BE2C (cell line): ENCODE measurements around the gene C2CD2.

ENCODE experiments used
- DNase-seq: peaks from one replicate; pipeline ENCODE4 v3.0.0-alpha.2; 2020
- H3K27me3 ChIP-seq: fragments of 250-450 bp; sonication (Bioruptor Pico); 2 replicates; pipeline ENCODE4 v1.5.1; 2020; ENCODE audit warnings: mild to moderate bottlenecking
- H3K36me3 ChIP-seq: fragments of 250-450 bp; sonication (Bioruptor Pico); 2 replicates; pipeline ENCODE4 v1.5.1; 2020; ENCODE audit warnings: mild to moderate bottlenecking
- H3K4me1 ChIP-seq: fragments of 250-450 bp; sonication (Bioruptor Pico); 2 replicates; pipeline ENCODE4 v1.5.1; 2020
- H3K4me3 ChIP-seq: 2 replicates; pipeline ENCODE4 v1.5.1; 2011; ENCODE audit warnings: low read depth, low read length
- H3K9me3 ChIP-seq: fragments of 250-450 bp; sonication (Bioruptor Pico); 2 replicates; pipeline ENCODE4 v1.5.1; 2020
- TF ChIP-seq, protein P1 (sequence below): IDR thresholded peaks from 2 replicates; pipeline ENCODE4 v1.5.1; 2012; ENCODE audit warnings: mild to moderate bottlenecking, low read depth, low read length

Gene C2CD2

DNA sequence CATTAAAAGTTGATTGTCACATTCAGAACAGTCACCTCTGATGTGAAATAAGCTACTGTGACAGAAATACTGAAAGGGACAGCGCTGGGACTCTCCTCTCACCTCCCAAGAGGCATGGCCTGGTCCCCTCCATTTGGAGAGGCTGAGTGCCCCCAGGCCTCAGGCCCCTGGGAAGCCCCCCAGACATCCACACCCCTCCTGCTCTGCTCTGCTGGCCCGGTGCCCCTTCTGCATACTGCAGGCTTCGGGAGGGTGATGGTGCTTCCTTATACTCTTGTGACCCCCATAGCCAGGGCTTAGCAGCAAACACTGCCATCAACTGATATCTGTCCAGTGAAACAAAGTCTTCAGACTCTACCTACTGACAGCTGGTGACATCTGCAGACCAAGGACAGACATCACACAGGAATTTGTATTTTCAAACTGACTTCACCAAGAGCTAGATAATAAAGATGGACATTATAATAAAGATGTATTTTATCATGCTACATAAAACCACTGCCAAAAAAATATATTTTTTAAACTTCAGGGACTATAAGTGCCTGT lies 36.9 kb downstream of the C2CD2 start:
- Histone ChIP-seq H3K36me3 (no peaks in the 10 kb centered on the region), H3K4me3 (no peak overlapping the region), H3K9me3 (no peaks in the 10 kb centered on the region), H3K4me1 (no peaks in the 10 kb centered on the region), H3K27me3 (no peaks in the 10 kb centered on the region)
- DNase-seq: no peak
- TF ChIP-seq, protein P1, sequence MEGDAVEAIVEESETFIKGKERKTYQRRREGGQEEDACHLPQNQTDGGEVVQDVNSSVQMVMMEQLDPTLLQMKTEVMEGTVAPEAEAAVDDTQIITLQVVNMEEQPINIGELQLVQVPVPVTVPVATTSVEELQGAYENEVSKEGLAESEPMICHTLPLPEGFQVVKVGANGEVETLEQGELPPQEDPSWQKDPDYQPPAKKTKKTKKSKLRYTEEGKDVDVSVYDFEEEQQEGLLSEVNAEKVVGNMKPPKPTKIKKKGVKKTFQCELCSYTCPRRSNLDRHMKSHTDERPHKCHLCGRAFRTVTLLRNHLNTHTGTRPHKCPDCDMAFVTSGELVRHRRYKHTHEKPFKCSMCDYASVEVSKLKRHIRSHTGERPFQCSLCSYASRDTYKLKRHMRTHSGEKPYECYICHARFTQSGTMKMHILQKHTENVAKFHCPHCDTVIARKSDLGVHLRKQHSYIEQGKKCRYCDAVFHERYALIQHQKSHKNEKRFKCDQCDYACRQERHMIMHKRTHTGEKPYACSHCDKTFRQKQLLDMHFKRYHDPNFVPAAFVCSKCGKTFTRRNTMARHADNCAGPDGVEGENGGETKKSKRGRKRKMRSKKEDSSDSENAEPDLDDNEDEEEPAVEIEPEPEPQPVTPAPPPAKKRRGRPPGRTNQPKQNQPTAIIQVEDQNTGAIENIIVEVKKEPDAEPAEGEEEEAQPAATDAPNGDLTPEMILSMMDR: no peak

DNA sequence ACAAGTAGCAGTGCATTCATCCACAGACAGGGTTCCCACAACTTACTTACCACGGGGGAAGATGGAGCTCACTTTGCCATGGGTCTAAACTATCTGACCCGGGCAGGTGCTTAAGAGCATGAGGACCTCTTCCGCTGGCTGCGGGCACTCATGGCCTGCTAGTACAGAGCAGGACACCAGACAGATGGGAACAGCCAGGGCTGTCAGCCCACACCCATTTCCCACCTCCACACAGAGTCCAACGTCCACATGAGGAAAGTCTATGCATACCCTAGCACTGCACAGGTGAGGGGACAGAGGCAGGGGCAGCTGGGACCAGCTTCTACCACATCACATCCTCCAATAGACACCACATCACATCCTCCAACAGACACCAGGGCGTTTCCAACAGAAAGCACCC lies 38.9 kb downstream of the C2CD2 start:
- no peaks in the 10 kb centered on the region for H3K27me3 ChIP-seq
- no peaks in the 10 kb centered on the region for H3K36me3 ChIP-seq
- no peaks in the 10 kb centered on the region for H3K4me1 ChIP-seq
- TF ChIP-seq, protein P1: no peak
- no peak overlapping the region for H3K4me3 ChIP-seq
- DNase-seq: no peak
- H3K9me3 ChIP-seq: no peaks in the 10 kb centered on the region

DNA sequence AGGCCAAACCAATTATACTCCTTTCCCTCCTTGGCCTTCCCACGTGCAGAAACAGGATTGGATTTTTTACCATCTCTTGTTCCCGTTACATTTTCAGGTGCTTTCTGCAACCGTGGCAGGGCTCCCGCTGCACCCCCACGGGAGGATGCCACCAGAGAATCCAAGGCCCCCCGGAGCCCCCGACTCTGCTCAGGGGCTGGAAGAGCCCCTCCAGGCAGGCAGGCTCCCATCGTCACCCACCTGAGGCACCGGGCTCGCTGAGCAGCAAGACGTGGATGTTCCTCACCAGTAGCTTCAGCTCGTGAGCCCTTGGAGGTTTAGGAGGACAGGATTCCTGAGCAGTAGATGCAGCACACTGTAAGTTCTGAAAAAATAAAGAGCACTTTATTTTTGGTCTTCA lies 39.5 kb downstream of the C2CD2 start:
- TF ChIP-seq, protein P1: no peak
- no peaks in the 10 kb centered on the region for H3K9me3 ChIP-seq
- no peak overlapping the region for H3K4me3 ChIP-seq
- no peaks in the 10 kb centered on the region for H3K4me1 ChIP-seq
- no peak for DNase-seq
- H3K27me3 ChIP-seq: no peaks in the 10 kb centered on the region
- H3K36me3 ChIP-seq: no peaks in the 10 kb centered on the region

DNA sequence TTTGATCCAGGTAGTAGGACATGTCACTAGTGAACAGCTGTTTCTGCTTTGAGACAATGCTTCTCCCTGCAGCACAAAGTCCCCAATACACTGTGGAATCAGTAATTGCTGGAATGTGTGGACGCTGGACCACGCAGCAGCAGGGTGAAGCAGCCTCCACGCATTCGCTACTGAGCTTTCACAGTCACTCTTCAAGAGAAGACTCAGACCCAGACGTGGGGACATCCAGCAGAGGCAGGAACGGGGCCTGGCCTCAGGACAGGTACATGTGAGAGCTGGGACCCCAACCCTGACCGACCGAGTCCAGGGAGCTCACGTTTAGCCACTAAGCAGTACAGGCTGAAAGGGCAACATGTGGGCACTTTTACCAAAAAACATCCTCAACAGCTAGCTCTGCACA lies 40.6 kb downstream of the C2CD2 start:
- Histone ChIP-seq H3K4me1 (no peaks in the 10 kb centered on the region), H3K27me3 (no peaks in the 10 kb centered on the region), H3K9me3 (no peaks in the 10 kb centered on the region), H3K36me3 (no peaks in the 10 kb centered on the region), H3K4me3 (no peak overlapping the region)
- TF ChIP-seq, protein P1: no peak
- no peak for DNase-seq

DNA sequence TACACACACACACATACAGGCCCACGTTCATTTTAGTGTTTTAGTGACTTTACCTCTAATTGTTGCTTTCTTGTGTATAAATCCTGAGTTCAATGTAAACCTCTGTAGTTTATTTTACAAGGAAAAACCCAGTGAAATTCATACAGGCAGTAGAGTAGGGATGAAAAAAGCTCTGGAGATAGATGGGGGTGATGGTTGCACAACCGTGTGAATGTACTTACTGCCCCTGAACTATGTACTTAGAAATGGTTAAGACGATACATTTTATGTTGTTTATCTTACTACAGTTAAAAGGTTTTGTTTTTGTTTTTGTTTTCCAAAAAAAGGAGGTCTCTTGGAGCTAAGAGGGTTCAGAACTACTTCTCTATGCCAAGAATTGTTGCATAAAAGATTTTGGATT lies 45.0 kb downstream of the C2CD2 start:
- H3K9me3 ChIP-seq: no peaks in the 10 kb centered on the region
- H3K4me3 ChIP-seq: no peak overlapping the region
- H3K27me3 ChIP-seq: no peaks in the 10 kb centered on the region
- H3K36me3 ChIP-seq: no peaks in the 10 kb centered on the region
- DNase-seq: no peak
- H3K4me1 ChIP-seq: no peaks in the 10 kb centered on the region
- TF ChIP-seq, protein P1: no peak

DNA sequence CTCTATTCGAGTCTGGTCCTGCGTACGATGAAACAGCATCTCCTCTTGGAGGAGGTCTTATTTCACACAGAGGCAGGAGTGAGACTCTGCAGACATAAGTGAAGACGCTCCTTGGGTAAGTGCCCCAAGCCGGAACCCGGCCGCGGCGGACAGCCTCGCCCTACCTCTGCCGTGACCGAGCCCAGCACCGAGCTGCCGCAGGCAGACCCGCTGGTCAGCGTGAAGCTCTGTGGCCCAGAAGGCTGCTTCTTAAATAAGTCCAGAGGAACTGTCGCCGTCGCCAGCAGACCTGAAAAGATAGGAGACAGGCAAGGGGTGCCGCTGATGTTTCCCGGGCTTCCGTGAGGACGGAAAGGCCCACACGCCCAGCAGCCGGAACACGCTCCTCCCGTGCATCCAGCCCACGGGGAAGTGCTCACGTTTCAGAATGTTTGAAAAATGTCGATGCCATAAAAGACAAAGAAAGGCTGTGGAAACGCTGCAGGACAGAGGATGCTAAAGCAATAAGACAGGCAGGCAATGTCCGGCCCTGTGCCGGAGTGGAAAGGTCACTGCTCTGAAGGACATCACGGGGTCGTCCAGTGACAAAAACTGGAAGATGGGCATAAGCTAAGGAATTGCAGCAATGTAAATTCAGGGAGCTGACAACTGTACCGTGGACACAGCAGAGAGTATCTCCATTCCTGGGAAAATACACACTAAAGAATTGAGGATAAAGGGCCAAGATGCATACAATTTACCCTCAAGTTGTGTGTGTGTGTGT lies 46.1 kb downstream of the C2CD2 start:
- no peak for DNase-seq
- H3K27me3 ChIP-seq: no peaks in the 10 kb centered on the region
- TF ChIP-seq, protein P1: no peak
- no peak overlapping the region for H3K4me3 ChIP-seq
- H3K4me1 ChIP-seq: no peaks in the 10 kb centered on the region
- H3K36me3 ChIP-seq: no peaks in the 10 kb centered on the region
- no peaks in the 10 kb centered on the region for H3K9me3 ChIP-seq
